K562 (cell line): ENCODE results near the gene SPOUT1. TPM values are rescaled to one million over a fixed set of nuclear protein-coding genes. Genes with fewer than 3 reads are reported as not detected.
A peak's percentile ranks its signal among the peaks of the same experiment; 100 is the strongest.

Source experiments
- ARNT ChIP-seq, 2 experiments: fragments of 450-650 bp; IDR thresholded peaks; 2 replicates each; pipeline ENCODE4 v1.6.1; 2016; ENCODE audit warnings: mild to moderate bottlenecking in 1 of 2
- CEBPG ChIP-seq, 3 experiments: fragments of 200-800 bp in 1 of 3; sonication (Bioruptor generic) in 1 of 3; sonication (generic) in 1 of 3; formaldehyde crosslinking in 1 of 3; IDR thresholded peaks in 2 of 3; conservative IDR thresholded peaks in 1 of 3; 2 replicates each; pipeline versions ENCODE4 v1.6.1 to v1.8.0; 2016 to 2022; ENCODE audit warnings: missing compliant biosample characterization in 2 of 3, missing genetic modification characterization in 2 of 3, mild to moderate bottlenecking in 1 of 3, missing genetic modification reagents in 1 of 3
- CREB1 ChIP-seq, 2 experiments: sonication (generic) in 1 of 2; formaldehyde crosslinking in 1 of 2; IDR thresholded peaks; 2 replicates each; pipeline versions ENCODE4 v1.6.1 to v1.8.0; 2012 to 2022; ENCODE audit warnings: inconsistent platforms in 1 of 2, mild to moderate bottlenecking in 1 of 2, missing genetic modification reagents in 1 of 2, moderate library complexity in 1 of 2
- CXXC5 ChIP-seq: fragments of 250-450 bp; sonication (Bioruptor Pico); IDR thresholded peaks from 2 replicates; pipeline ENCODE4 v1.8.0; 2022; ENCODE audit warnings: inconsistent platforms, mild to moderate bottlenecking, moderate library complexity
- MEIS2 ChIP-seq: fragments of 450-650 bp; IDR thresholded peaks from 2 replicates; pipeline ENCODE4 v1.6.1; 2014; ENCODE audit warnings: mild to moderate bottlenecking; ENCODE audit not compliant: partially characterized antibody
- MTA1 ChIP-seq: fragments of 450-650 bp; IDR thresholded peaks from 2 replicates; pipeline ENCODE4 v1.6.1; 2017; ENCODE audit warnings: borderline replicate concordance
- NBN ChIP-seq: fragments of 450-650 bp; IDR thresholded peaks from 2 replicates; pipeline ENCODE4 v1.6.1; 2016; ENCODE audit warnings: low read depth, mild to moderate bottlenecking
- NCOA6 ChIP-seq: fragments of 450-650 bp; IDR thresholded peaks from 2 replicates; pipeline ENCODE4 v1.6.1; 2017; ENCODE audit warnings: mild to moderate bottlenecking
- OTX1 ChIP-seq: fragments of 450-650 bp; formaldehyde crosslinking; IDR thresholded peaks from 2 replicates; pipeline ENCODE4 v1.4.0; 2022; ENCODE audit warnings: mild to moderate bottlenecking
- POLR2AphosphoS5 ChIP-seq: IDR thresholded peaks from 2 replicates; pipeline ENCODE4 v1.6.1; 2011; ENCODE audit warnings: mild to moderate bottlenecking, low read depth, low read length, moderate library complexity; ENCODE audit not compliant: control insufficient read depth, insufficient read depth
- REST ChIP-seq, 2 experiments: fragments of 450-650 bp; formaldehyde crosslinking in 1 of 2; IDR thresholded peaks; 2 replicates each; pipeline versions ENCODE4 v1.4.0 to v1.6.1; 2014 to 2020; ENCODE audit warnings: mild to moderate bottlenecking in 2 of 2, borderline replicate concordance in 1 of 2, low read depth in 1 of 2
- SMARCB1 ChIP-seq: IDR thresholded peaks from 2 replicates; pipeline ENCODE4 v1.6.1; 2011; ENCODE audit warnings: improper control_type of control experiment, low read depth; ENCODE audit not compliant: insufficient read length
- SRSF7 ChIP-seq: fragments of 200-400 bp; formaldehyde crosslinking; optimal IDR thresholded peaks from 2 replicates; pipeline ENCODE3; 2017; ENCODE audit warnings: mild to moderate bottlenecking, low read depth, low read length
- THRAP3 ChIP-seq: fragments of 450-650 bp; IDR thresholded peaks from 2 replicates; pipeline ENCODE4 v1.6.1; 2016; ENCODE audit warnings: mild to moderate bottlenecking, inconsistent platforms, borderline replicate concordance
- ZBTB2 ChIP-seq: fragments of 450-650 bp; IDR thresholded peaks from 2 replicates; pipeline ENCODE4 v1.6.1; 2016; ENCODE audit warnings: antibody characterized with exemption
- ZNF512 ChIP-seq: IDR thresholded peaks from 2 replicates; pipeline ENCODE4 v1.6.1; 2016; ENCODE audit warnings: missing genetic modification characterization, missing compliant biosample characterization
- ZNF57 ChIP-seq: fragments of 450-650 bp; formaldehyde crosslinking; IDR thresholded peaks from 2 replicates; pipeline ENCODE4 v1.4.0; 2020; ENCODE audit warnings: mild to moderate bottlenecking, moderate library complexity
- polyA plus RNA-seq, 8 experiments: library from polyadenylated mRNA; depleted of rRNA in 4 of 8; stranded (reverse) in 5 of 8; unstranded in 3 of 8; fragments of >200 nt; fragmentation: Nextera tagmentation in 2 of 8; fragmentation: Illumina TruSeq in 1 of 8; extraction: Ambion mirVana in 2 of 8; extraction: Trizol in 1 of 8; gene quantifications; 2 replicates each; pipeline versions ENCODE4 v1.2.1 to v1.2.3, GENCODE V29; 2011 to 2014; ENCODE audit warnings: inconsistent platforms in 1 of 8, missing spikeins in 1 of 8
- total RNA-seq, 7 experiments: library from RNA; depleted of rRNA in 6 of 7; stranded (reverse); fragments of >200 nt in 6 of 7; fragmentation: Illumina TruSeq in 2 of 7; extraction: Trizol in 2 of 7; gene quantifications; 2 replicates each; pipeline versions ENCODE4 v1.2.1 to v1.2.3, GENCODE V29; 2011 to 2021; ENCODE audit warnings: low replicate concordance in 1 of 7

Gene SPOUT1
- total and polyA plus RNA-seq, 9 of the 15 experiments (the other 6 are each of a cell fraction or from before 2014, with no cell fraction given), result 10.6 to 121 (median 37.4) TPM

GRCh38 chr9:128774804-128775203 lies 54.8 kb downstream of the SPOUT1 start (continued):
- TF ChIP-seq REST (IDR thresholded peaks at IDR 0.05; ENCODE audit: borderline replicate concordance) (no peak), REST (CRISPR knock-in tag; IDR thresholded peaks at IDR 0.05; ENCODE audit: low read depth) (no peak), POLR2AphosphoS5 (no peak), CREB1 (IDR thresholded peaks at IDR 0.05) (no peak), CREB1 (CRISPR knock-in tag; IDR thresholded peaks at IDR 0.05) (no peak), ZNF57 (CRISPR knock-in tag) (no peak), CXXC5 (CRISPR knock-in tag) (no peak), SRSF7 (no peak), THRAP3 (peak; percentile 65; the same call in 1 of the 2 replicates), SMARCB1 (no peak), MEIS2 (no peak), OTX1 (CRISPR knock-in tag) (0 out of 2 replicates have a peak, but pooled peaks have one; percentile 28), ARNT (IDR thresholded peaks at IDR 0.05) (peak in 1 of 2 experiments; percentile 32; a peak in 1 of 4 replicates), NCOA6 (no peak), MTA1 (peak; percentile 68; the same call in 1 of the 2 replicates), ZBTB2 (peak; percentile 72), CEBPG (CRISPR knock-in tag; IDR thresholded peaks at IDR 0.05) (no peak), CEBPG (tag; conservative IDR thresholded peaks at IDR 0.05 in 1 of 2, IDR thresholded peaks at IDR 0.05 in 1 of 2) (no peak), NBN (peak; percentile 30; the same call in 1 of the 2 replicates), ZNF512 (peak; percentile 96)
- TF ChIP-seq, all 486 proteins: peak for 11
